GM21825 (cell line): ENCODE data around the gene NPAS2.

ENCODE experiments used
- ATAC-seq: cut with Tn5 transposase; IDR thresholded peaks from one replicate; pipeline ENCODE4 v1.9.1; 2021; ENCODE audit warnings: mild to moderate bottlenecking, moderate library complexity; ENCODE audit not compliant: unreplicated experiment

NPAS2 gene

DNA sequence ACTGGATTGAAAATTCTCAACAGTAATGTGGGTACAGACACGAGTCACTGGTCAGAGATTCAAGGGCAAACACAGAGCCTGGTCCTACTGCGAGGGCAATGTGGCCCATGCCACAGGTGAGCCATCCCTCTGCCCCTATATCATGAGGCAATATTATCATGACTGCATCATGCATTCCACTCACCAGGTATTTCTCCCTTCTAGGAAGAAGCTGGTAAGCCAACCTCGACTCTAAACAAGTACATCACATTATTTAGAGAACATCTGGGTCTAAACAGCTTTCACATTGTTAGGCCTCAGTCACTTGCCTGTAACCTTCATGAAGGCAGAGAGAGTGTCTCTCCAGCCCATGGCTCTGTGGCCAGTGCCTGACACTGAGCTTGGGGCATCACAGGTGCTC lies 167.6 kb downstream of the NPAS2 start:
- no peak for ATAC-seq

DNA sequence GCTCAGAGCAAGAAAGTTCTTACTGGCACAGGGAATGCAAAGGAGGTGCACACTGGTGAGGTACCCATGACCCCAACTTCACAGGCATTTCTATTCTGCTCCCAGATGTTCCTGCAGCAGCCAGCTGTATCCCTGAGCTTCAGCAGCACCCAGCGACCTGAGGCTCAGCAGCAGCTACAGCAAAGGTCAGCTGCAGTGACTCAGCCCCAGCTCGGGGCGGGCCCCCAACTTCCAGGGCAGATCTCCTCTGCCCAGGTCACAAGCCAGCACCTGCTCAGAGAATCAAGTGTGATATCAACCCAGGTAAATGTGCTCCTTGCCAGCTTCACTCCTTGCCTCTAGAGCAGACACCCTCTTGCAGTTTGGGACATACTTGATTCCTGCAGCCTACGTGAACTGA lies 168.0 kb downstream of the NPAS2 start:
- ATAC-seq, result no peak

DNA sequence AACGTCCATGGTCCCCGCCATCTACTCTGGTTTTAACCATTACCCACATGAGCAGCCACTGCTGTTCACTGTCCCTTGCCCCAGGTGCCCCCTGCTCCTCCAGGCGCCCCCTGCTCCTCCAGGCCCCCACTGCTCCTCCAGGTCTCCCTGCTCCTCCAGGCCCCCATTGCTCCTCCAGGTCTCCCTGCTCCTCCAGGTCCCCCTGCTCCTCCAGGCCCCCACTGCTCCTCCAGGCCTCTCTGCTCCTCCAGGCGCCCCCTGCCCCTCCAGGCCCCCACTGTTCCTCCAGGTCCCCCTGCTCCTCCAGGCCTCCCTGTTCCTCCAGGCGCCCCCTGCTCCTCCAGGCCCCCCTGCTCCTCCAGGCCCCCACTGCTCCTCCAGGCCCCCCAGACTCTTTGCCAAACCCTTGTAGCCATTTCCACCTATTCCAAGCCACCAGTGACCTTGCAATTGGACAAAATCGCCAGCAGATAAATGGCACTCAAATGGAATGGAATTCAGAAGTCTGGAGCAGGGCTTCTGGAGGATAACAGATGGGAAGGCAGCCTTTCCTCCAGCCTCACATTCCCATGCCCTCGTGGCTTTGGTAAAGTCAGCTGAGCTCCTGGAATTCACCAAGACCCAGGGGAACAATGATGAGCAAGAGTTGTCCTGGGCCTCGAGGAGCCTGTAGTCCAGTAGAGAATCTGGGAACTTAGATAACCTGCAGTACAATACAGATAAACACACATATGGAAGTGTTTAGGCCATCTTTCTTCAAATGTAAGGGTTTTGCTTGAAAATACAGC lies 168.9 kb downstream of the NPAS2 start:
- ATAC-seq, result no peak

- no peak for ATAC-seq
Measured at GRCh38 chr2:100989666-100990065, 169.7 kb downstream of the NPAS2 start.

- no peak for ATAC-seq
Measured at GRCh38 chr2:100990166-100990565, 170.2 kb downstream of the NPAS2 start.

GRCh38 chr2:100990650-100991403 lies 170.9 kb downstream of the NPAS2 start:
- ATAC-seq, result no peak

- no peak for ATAC-seq
Measured at GRCh38 chr2:100991404-100991773, 171.4 kb downstream of the NPAS2 start.

DNA sequence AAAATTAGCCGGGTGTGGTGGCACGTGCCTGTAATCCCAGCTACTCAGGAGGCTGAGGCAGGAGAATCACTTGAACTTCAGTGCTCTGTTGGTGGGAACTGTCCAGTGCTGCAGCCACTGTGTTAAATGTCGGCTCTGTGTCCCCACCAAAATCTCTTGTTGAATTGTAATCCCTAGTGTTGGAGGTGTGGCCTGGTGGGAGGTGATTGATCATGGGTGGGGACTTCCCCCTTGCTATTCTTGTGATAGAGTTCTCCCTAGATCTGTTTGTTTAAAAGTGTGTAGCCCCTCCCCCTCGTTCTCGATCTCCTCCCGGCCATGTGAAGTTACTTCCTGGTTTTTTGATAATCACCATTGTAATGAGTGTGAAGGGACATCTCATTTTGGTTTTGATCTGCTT lies 172.3 kb downstream of the NPAS2 start:
- no peak for ATAC-seq

DNA sequence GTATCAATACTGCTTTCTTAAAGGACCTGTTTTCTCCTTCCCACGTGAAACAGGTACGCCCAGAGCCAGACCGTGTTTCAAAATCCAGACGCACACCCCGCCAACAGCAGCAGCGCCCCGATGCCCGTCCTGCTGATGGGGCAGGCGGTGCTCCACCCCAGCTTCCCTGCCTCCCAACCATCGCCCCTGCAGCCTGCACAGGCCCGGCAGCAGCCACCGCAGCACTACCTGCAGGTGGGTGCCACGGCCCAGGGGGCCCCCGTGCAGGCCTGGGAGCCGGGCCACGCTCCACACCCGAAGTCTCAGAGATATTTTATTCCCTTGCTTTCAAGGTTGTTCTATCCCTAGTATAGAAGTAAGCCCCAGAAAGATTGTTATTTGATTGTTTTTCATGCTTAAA lies 173.4 kb downstream of the NPAS2 start:
- ATAC-seq, result no peak

DNA sequence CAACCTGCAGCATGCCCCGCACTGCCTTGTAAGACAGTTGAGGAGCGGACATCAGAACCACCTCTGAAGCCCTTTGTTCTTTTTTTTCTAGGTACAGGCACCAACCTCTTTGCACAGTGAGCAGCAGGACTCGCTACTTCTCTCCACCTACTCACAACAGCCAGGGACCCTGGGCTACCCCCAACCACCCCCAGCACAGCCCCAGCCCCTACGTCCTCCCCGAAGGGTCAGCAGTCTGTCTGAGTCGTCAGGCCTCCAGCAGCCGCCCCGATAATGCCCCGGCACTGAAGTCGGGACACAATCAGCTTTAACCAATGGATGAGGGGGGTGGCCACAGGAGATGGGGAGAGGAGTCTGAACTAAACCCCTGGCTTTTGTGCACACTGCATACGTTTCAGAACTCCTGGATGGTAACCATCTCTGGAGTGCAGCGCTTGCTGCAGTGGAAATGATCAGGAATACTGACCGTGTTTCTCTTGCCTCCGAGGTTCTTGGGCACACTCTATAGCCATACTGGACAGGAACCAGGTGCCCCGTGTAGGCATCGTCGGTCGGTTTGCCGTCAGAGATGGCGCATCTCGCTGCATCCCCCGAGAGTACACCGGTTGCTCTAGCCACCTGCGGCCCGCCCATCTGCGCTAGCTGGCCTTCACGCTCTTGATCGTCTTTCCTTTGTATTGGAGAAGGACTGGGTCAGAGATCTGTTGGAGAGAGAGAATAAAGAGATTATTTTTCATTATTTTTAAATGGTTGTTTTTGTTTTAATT lies 175.6 kb downstream of the NPAS2 start:
- ATAC-seq, result no peak

GRCh38 chr2:100997509-100998234 lies 177.7 kb downstream of the NPAS2 start:
- ATAC-seq, result no peak

DNA sequence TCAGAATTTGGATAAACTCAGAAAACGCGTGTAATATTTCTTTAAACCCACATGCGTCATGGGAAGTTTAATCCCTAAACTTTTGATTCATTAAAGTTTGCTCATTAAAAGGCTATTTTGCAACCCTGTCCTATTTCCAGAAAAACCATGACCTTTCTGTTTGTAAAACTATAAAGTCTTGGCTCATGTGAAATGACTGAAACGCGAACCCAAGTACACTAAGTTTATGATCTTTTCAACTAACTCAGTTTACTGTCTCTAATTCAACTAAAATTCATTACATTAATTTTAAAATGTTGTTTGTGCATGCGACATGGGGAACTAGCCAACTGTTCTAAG lies 178.3 kb downstream of the NPAS2 start:
- ATAC-seq, result no peak

- ATAC-seq, result no peak
Measured at GRCh38 chr2:100999995-101000394, 180.1 kb downstream of the NPAS2 start.

- peak; percentile 96 for ATAC-seq
Measured at GRCh38 chr2:101001691-101002561, 182.0 kb downstream of the NPAS2 start, which contains the start of gene RPL31. TSS of gene RPL31 (plus strand) at chr2:101002289. CDS start at chr2:101002702, 413 bp downstream.

GRCh38 chr2:101002562-101003277 lies 182.8 kb downstream of the NPAS2 start:
- ATAC-seq, result no peak

DNA sequence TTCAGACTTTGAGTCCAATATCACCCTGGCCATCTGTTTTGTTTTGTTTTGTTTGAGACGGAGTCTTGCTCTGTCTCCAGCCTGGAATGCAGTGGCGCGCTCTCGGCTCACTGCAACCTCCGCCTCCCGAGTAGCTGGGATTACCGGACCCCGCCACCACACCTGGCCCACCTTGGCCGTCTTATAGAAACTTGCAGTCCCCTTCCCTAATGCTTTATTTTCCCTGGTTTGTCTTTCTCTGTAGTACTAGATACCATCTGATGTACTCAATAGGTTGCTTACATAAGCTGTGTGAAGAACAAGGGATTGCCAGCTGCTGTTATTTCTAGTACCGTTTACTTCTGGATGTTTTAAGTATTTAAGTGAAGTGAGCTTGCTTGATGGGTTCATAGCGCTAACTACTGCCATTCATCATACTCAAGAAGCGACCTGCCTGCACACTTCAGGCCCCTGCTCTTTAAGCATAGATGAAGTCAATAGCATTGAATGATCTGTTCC lies 183.4 kb downstream of the NPAS2 start:
- ATAC-seq, result no peak

DNA sequence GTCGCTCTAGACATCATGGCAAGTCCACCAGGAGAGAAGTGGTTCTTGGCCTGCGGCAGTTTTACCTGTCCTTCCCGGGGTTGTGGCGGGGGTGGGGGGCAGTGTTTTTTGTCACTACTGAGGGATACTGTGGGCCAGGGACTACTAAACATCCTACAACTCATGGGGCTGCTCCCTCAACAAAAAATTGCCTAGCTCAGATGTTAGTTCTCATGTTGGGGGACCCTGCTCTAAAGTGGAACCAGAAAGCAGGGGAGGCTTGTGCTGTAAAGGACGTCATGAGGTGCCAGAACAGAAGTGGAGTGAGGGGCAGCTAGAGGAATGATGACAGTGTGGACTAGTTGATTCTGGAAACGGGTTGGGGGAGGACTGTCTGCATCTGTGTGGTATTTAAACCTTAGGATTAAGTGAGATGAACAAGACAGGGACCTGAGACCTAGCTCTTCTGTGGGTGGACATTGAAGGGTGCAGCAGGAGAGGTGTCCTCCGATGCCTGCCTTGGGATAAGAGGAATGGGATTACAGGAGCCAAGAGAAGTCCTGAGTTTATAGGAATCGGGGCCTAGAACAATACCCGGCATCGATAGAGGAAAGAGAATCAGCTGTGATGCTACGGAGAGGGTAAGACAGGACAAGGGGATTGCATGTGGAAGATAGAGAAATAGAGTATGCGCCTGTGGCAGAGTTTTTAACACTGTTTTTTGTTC lies 184.8 kb downstream of the NPAS2 start:
- ATAC-seq, result no peak

DNA sequence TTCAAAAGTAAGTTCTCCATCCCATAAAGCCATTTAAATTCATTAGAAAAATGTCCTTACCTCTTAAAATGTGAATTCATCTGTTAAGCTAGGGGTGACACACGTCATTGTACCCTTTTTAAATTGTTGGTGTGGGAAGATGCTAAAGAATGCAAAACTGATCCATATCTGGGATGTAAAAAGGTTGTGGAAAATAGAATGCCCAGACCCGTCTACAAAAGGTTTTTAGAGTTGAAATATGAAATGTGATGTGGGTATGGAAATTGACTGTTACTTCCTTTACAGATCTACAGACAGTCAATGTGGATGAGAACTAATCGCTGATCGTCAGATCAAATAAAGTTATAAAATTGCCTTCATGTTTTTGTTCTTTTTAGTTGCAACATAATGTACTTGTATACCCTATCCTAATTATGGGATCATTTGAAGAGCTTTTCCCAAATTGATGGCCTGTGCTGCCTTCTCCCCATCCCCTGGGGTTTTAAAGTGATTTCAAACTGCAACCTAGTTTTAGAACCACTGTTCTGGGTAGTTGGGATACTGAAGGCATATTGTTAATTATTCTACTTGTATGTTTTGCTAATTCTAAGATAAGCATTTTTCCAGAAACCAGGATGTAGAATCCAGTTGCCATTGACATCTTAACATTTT lies 186.3 kb downstream of the NPAS2 start:
- ATAC-seq, result no peak
